Stimulated activated CD4-positive, alpha-beta T cell treated with anti-CD3 and anti-CD28 coated beads, Interleukin-1b, Interleukin-23, amount 100 ng/mL, for 4 hours (primary cell): Measurements from ENCODE around the gene CFAP54.

ENCODE experiments used
- DNase-seq, 2 donors: peaks; one replicate each; pipeline ENCODE4 v3.0.0-alpha.2; 2020; ENCODE audit warnings: low read depth in 2 of 2

CFAP54 gene

GRCh38 chr12:96751626-96752025 is 262.2 kb downstream of the CFAP54 start:
- DNase-seq = no peak

- no peak for DNase-seq
These were observed 262.8 kb downstream of the CFAP54 start for GRCh38 chr12:96752211-96752610.

DNA sequence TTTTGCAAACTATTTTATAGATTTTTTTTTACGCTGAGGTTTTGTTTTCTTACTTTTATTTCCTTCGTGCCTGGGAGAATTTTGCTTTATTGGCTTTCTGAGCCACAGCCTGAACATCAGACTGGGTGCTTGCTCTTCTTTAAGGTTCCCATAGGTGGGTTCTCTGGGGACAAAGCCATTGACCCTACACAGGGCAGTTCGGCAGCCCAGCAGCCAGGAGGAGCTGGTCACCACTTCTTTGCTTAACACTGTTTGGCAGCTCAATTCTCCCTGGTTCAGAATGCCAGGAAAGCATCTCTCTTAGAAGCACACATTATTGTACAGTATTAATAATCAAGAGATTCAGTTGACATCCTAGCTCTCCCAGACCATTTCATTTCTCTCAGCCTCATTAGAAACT is 276.9 kb downstream of the CFAP54 start:
- DNase-seq = no peak

GRCh38 chr12:96769400-96769799 is 280.0 kb downstream of the CFAP54 start:
- no peak for DNase-seq

DNA sequence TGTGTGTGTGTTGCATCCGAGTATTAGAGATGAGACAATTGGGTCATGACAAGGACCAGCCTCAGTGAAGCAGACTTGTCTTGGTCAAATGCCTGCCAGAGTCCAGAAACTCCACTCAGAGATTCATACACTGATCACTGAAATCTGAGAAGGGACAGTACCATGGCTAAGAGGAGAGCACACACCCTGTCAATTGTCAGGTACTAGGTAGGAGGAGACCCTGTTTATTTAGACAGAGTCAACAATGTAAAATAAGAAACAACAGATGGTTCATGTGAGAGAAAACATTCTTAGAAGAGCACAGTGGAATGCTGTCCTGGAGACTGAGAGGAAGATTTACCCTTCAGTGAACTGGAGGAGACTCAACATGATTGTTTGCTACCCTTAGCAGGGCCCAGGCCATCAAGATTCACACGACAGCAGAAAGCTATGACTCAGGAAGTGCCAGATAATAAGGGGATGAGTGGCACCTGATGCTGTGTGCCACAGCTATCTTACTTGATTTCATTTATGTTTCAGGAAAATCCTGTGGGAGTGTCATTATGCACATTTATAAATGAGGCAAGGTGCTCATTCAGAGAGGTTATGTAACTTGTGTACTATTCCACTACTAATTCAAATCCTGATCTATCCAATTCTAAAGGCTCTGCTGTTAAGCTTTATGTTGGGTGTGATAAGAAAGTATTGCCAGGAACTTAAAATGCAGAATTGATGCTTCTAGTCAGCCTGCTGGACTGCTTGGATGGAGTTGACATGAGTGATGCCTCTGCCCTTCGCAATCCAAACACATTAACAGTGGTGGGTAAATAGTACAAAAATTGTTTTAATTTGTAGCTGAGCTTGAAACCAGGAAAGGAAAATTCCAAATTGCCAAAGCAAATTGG is 281.1 kb downstream of the CFAP54 start:
- no peak for DNase-seq

GRCh38 chr12:96773031-96773430 is 283.7 kb downstream of the CFAP54 start:
- no peak for DNase-seq

DNA sequence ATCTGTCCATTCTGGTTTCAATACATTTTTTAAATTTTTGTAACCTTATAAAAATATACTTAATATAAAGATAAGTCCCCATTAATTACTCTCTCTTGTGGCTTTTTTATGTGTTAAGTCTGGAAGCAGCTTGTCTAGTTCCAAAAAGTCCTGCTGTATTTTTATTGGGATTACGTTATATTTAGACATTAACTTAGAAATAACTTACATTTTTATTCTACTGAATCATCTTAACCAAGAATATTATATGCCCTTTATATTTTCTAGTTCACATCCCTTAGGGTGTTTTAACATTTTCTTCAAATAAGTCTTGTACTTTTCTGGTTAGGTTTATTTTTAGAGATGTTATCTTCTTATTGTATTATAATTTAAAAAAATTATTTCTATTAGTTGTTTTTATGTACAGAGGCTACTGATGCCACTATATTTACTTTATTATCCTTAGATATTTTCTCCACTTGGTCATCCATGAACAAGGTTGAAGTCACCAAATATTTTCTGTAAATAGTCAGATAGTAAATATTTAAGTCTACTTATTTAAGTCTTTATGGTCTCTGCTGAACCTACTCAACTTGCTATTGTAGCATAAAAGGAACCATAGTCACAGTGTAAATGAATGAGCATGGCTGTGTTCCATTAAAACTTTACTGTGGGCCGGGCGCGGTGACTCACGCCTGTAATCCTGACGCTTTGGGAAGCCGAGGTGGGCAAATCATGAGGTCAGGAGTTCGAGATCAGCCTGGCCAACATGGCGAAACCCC is 285.3 kb downstream of the CFAP54 start:
- DNase-seq = no peak

- DNase-seq = no peak
These were observed 287.5 kb downstream of the CFAP54 start for GRCh38 chr12:96776908-96777307.

- DNase-seq = no peak
These were observed 291.0 kb downstream of the CFAP54 start for GRCh38 chr12:96780330-96780729.

- no peak for DNase-seq
These were observed 297.4 kb downstream of the CFAP54 start for GRCh38 chr12:96786791-96787190.

DNA sequence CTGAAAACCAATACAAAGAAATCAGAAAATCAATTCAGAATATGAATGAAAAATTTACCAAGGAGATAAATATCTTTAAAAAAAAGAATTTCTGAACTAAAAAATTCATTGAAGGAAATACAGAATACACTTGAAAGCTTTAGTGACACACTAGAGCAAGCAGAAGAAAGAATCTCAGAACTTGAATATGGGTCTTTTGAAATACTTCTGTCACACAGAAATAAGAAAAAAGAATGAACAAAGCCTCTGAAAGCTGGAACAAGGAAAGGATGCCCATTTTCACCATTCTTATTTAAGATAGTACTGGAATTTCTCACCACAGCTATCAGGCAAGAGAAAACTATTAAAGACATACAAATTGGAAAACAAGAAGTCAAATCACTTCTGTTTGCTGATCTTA is 314.6 kb downstream of the CFAP54 start:
- DNase-seq = no peak

- no peak for DNase-seq
These were observed 316.9 kb downstream of the CFAP54 start for GRCh38 chr12:96806272-96806671.

GRCh38 chr12:96807741-96808140 is 318.4 kb downstream of the CFAP54 start:
- DNase-seq = no peak

DNA sequence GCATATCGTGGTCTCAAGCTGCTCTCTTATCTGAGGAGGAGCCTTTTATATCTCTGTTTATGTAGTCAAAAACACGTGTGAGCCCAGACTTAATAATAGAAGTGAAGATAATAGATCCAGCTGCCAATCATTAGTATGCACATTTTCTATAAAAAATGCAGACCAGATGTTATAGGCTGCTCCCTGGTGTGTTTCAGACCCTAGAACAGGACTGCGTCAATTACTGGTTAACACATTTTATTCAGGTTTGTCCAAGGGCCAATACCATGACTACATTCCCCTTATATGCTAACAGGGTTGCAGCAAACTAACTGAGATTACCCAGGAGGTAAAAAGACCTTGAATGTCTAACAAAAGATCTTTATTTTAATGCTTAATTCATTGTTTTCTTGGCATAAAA is 319.2 kb downstream of the CFAP54 start:
- no peak for DNase-seq

- DNase-seq = no peak
These were observed 320.1 kb downstream of the CFAP54 start for GRCh38 chr12:96809522-96809921.

- no peak for DNase-seq
These were observed 320.7 kb downstream of the CFAP54 start for GRCh38 chr12:96810057-96810456.

GRCh38 chr12:96810477-96810876 is 321.1 kb downstream of the CFAP54 start:
- DNase-seq = no peak

- DNase-seq = no peak
These were observed 321.7 kb downstream of the CFAP54 start for GRCh38 chr12:96811083-96811482.

DNA sequence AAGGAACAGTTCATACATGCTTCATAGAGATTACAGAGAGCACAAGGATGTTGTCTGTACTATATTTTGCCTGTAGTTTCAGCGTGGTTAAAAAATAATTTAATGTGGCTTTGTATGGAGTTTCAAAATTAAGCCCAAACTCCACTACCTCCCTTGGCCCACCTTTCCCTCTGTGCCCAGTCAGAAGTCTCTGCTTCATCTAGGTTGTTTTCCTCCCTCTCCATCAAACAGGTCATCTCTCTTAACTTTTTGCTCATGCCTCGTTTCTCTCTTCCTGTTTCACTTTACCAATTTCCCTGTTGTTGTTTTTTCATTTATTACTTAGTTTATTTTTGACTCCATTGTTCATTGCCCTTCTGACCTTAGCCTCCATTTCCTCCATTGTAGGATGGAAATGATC is 322.8 kb downstream of the CFAP54 start:
- no peak for DNase-seq

- no peak for DNase-seq
These were observed 324.8 kb downstream of the CFAP54 start for GRCh38 chr12:96814200-96814599.

GRCh38 chr12:96821592-96821991 is 332.2 kb downstream of the CFAP54 start:
- no peak for DNase-seq

GRCh38 chr12:96822641-96823040 is 333.3 kb downstream of the CFAP54 start:
- no peak for DNase-seq
